GDM1 (cell line): ENCODE results near the gene PADI1.

Experiments used
- DNase-seq: peaks from one replicate; lab custom pipeline; 2025; lab: John Stamatoyannopoulos, UW

PADI1 gene

DNA sequence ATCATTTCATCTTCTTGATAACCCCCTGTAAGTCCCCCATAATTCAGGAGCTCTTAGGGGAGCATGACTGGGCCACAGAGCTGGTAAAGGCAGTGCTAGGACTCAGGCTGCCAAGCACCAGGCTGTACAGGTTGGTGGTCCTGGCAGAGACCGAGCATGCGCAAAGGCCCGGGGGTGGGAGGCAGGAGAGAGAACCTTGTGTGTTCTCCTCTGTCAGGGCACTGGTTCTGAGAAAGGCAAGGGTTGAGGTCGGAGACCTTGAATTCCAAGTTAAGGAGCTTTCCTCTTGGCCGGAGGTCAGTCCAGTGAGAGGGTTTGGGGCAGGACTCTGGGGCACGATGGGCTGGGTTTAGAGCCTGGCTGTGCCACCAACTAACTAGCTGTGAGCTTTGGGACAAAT lies 67.1 kb downstream of the PADI1 start:
- no peak for DNase-seq

DNA sequence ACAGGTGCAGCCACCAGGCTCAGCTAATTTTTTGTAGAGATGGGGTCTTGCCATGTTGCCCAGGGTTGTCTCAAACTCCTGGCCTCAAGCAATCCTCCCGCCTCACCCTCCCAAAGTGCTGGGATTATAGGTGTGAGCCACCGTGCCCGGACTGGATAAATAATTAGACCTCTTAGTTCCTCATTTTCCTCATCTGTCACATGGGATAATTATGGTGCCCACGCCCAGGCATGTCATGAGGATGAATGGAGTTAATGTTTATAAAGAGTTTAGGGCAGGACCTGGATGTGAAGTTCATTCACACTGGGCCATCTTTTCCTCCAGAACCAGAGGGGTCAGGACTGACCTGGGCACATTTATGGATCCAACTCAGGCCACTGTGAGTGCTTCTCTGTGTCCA lies 67.7 kb downstream of the PADI1 start:
- no peak for DNase-seq

GRCh38 chr1:17273096-17273495 lies 68.2 kb downstream of the PADI1 start:
- DNase-seq, result no peak

- peak; percentile 53 for DNase-seq
Observed at GRCh38 chr1:17274186-17275170, 69.5 kb downstream of the PADI1 start.

- peak; percentile 78 for DNase-seq
Observed at GRCh38 chr1:17276568-17276967, 71.6 kb downstream of the PADI1 start.

DNA sequence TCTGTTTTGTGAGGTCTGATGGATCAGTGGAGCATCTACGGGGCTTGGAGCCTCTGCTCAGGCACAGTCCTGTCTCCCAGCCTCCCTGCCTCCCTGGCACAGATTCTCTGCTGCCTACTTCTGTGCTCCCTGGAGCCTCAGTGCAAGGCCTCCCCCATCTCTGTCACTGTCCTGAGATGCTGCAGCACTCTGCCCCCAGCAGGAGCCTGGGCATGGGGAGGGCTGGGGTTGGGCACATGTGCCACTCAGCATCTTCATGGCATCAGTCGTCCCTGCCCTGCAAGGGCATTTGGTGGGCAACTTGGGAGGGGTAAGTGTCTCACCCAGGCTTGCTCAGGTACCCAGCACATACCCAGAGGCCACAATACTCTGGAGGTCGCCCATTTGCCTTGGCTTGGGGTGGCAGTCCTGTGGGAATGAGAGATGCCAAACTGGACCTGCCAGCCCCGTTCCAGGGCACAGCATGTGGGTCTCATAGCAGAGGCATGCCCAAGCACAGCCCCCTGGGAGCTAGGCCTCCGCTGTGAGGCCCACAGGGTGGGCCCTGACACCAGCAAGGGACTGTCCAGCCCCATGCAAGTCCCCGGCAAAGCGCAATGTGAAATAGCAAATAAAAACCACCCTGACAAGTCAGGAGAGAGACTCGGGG lies 72.7 kb downstream of the PADI1 start:
- DNase-seq, result no peak

DNA sequence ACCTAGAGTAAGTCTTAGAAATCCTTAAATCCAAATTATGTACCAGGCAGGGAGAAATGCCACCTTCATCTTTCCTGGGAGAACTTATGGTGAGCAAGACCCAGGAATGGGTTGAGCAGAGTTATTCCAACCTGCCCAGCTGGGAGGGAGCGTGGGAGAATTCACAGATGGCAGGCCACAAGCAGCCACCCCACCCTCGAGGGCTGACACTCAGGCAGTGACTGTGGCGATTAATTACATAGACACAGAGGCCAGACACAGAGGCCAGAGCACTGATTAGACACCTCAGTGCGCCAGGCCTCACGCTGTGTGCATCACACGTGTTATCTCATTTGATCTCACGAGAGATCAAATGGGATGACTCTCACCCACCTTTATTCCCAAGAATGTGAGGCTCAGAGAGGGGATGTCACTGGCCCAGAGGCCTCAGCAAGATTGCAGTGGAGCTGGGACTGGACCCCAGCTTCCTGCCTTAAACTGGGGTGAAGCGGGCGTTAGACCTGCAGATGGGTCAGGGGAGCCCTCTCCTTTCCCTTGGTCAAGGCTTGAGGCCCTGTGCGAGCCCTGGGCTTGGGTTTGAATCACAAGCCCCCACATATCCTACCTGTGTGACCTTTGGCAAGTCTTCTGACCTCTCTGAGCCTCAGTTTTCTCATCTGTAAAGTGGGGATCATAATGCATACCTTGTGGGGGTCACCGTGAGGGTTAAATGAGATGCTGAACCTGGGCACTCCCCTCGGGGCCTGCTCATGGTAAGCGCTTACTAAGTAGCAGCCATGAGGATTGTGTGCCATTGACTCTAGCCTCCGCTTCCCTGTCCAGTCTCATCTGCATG lies 74.3 kb downstream of the PADI1 start:
- DNase-seq, result no peak

- DNase-seq, result no peak
Observed at GRCh38 chr1:17280436-17280835, 75.5 kb downstream of the PADI1 start.

GRCh38 chr1:17280894-17281293 lies 76.0 kb downstream of the PADI1 start:
- DNase-seq, result no peak

- peak; percentile 87 for DNase-seq
Observed at GRCh38 chr1:17281775-17282181, 76.8 kb downstream of the PADI1 start.

DNA sequence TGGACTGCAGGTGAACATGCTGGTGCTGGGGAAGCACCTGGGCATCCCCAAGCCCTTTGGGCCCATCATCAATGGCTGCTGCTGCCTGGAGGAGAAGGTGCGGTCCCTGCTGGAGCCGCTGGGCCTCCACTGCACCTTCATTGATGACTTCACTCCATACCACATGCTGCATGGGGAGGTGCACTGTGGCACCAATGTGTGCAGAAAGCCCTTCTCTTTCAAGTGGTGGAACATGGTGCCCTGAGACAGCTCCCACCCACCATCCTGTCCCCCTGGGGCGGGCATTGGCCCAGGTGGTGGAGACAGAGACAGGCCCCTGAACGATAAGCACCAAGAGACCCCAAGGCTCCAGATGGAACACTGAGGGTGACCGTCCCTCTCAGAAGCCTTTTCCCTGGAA lies 77.9 kb downstream of the PADI1 start:
- no peak for DNase-seq

GRCh38 chr1:17286646-17287045 lies 81.7 kb downstream of the PADI1 start:
- DNase-seq, result no peak

DNA sequence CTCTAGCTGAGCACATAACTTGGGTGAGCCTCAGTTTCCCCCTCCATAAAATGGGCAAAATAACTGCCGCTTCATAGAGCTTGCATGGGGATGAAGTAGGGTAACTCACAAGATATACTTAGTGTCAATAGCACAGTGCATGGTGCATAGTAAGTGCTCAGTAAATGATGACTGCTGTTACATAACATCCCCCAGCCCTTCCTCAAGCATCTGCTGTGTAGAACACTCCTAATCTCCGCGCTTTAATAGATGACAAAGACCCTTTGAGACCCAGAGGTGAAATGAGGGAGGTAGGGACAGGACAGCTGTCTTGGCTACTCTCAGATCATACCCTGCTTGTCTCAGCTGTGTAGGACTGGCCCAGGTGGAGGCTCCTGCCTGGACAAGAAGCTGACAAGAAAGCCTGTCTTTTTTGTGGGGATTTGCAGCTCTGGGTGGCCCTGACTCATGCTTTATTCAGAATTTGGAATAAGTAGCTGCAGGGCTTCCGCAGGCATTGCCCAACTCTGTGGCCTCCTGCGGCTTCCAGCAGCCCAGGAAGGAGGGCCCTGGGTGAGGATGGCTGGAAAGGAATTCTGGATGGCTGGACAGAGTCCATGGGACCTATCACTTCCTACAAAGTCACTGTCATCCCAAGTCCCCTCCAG lies 82.3 kb downstream of the PADI1 start:
- no peak for DNase-seq

GRCh38 chr1:17289721-17290120 lies 84.8 kb downstream of the PADI1 start:
- DNase-seq, result no peak

- DNase-seq, result no peak
Observed at GRCh38 chr1:17290553-17290952, 85.6 kb downstream of the PADI1 start.

- DNase-seq, result no peak
Observed at GRCh38 chr1:17292299-17293160, 87.6 kb downstream of the PADI1 start.

DNA sequence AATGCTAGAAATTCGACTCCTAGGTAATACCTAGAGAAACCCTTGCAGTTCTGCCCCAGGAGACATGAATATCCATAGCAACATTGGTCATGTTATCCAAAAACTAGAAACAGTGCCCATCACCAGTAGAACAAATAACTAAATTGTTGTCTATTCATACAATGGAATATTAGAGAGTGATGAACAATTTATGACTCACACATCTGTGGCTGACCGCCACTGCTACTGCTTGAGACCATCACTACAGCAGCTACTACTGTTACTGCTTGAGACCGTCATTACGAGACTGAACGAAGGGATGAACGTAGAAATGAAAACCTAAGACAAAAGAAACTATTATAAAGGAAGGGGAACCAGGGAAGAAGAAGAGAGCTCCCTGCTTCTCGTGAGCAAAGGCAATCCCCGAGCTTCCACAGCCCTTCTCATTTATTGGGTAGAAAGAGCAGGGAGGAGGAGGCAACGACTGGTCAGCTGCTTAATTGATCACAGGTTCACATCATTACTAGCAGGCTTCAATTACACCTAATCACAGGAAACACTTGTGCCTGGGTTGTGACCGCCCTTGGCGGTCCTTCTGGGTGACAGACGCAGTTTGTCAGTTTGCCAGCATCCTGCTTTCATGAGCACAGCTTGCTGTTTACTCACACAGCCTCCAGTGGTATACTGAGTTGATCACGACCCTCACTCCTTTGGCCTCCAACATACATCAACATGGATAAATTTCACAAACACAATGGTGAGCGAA lies 88.9 kb downstream of the PADI1 start:
- DNase-seq, result no peak

DNA sequence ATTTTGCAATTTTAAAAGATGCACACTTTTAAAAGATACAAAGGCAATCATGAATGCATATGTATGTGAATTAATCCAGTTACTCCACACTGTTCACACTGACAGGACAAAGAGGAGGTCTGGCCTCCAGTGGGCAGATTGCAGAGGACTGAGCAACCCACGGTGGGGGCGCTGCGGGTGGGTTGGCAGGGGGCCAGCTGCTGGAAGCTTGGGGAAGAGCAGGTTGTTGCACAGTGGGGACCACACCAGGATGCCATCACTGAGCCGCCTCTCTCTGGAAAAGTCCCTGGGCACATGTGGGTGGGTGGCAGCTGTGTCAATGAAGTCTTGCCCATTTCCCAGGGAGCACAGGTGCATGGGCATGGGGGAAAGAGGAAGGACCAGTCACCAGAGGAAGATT lies 90.4 kb downstream of the PADI1 start:
- DNase-seq, result no peak
